Cardiac muscle cell (in vitro differentiated cells and primary cell): ENCODE results near the gene STRBP. TPM values are rescaled to one million over a fixed set of nuclear protein-coding genes. Genes with fewer than 3 reads are reported as not detected.
"Not testable (repeated sequence)": the region's sequence is repeated elsewhere in the genome, so short reads cannot be mapped to it uniquely, and the experiment has no call there.

Experiments used
- DNase-seq, 2 donors: peaks; one replicate each; pipeline versions ENCODE4 v3.0.0 to v3.0.0-alpha.2; 2010 to 2017; ENCODE audit warnings: low read depth in 1 of 2, low spot score in 1 of 2
- H3K27ac ChIP-seq: fragments of 200-600 bp; sonication (generic); 2 replicates; pipeline ENCODE4 v1.5.1; 2016
- H3K27me3 ChIP-seq: fragments of 200-600 bp; sonication (generic); 2 replicates; pipeline ENCODE4 v1.6.0; 2016; ENCODE audit warnings: control low read depth
- H3K36me3 ChIP-seq: fragments of 200-600 bp; sonication (generic); 2 replicates; pipeline ENCODE4 v1.5.1; 2016; ENCODE audit warnings: control low read depth
- H3K4me1 ChIP-seq: fragments of 200-600 bp; sonication (generic); 2 replicates; pipeline ENCODE4 v1.8.1; 2017; ENCODE audit warnings: low read depth, mild to moderate bottlenecking, mixed run types
- H3K4me3 ChIP-seq: fragments of 200-600 bp; sonication (generic); 2 replicates; pipeline ENCODE4 v1.5.1; 2016; ENCODE audit warnings: mild to moderate bottlenecking
- H3K9me3 ChIP-seq: fragments of 200-600 bp; sonication (generic); 2 replicates; pipeline ENCODE4 v1.5.1; 2017; ENCODE audit warnings: low read depth, mild to moderate bottlenecking, control low read depth
- CTCF ChIP-seq: IDR thresholded peaks from 2 replicates; pipeline ENCODE4 v1.5.1; 2012; ENCODE audit warnings: low read depth, mild to moderate bottlenecking, low read length
- polyA plus RNA-seq: library from polyadenylated mRNA; unstranded; fragments of >200 nt; fragmentation: Nextera tagmentation; extraction: Ambion mirVana; gene quantifications from 2 replicates; pipeline ENCODE4 v1.2.1, GENCODE V29; 2016
- total RNA-seq: library from RNA; depleted of rRNA; stranded (reverse); fragments of >200 nt; gene quantifications from 2 replicates; pipeline ENCODE4 v1.2.3, GENCODE V29; 2016

Gene STRBP
- total and polyA plus RNA-seq, 2 experiments from 2014 or later: 34.1 to 42.9 TPM

- no peaks in the 10 kb centered on the region for H3K9me3 ChIP-seq
- no peak for TF ChIP-seq CTCF
- H3K27me3 ChIP-seq: no peaks in the 10 kb centered on the region
Observed at GRCh38 chr9:123283048-123283408, 14.6 kb upstream of the STRBP start.

GRCh38 chr9:123282362-123283047 is 14.1 kb upstream of the STRBP start:
- Histone ChIP-seq H3K9me3 (no peaks in the 10 kb centered on the region), H3K27ac (peak overlapping the region; percentile 16), H3K27me3 (no peaks in the 10 kb centered on the region), H3K36me3 (no peaks in the 10 kb centered on the region), H3K4me3 (no peak overlapping the region), H3K4me1 (peaks cover 13% of the 10 kb centered on the region)
- DNase-seq: peak; percentile 13 to 35
- no peak for TF ChIP-seq CTCF

More at GRCh38 chr9:123283048-123283408, 14.6 kb upstream of the STRBP start:
- Histone ChIP-seq H3K4me3 (no peak overlapping the region), H3K27ac (no peak overlapping the region), H3K4me1 (peaks cover 13% of the 10 kb centered on the region), H3K36me3 (no peaks in the 10 kb centered on the region)
- DNase-seq: no peak

DNA sequence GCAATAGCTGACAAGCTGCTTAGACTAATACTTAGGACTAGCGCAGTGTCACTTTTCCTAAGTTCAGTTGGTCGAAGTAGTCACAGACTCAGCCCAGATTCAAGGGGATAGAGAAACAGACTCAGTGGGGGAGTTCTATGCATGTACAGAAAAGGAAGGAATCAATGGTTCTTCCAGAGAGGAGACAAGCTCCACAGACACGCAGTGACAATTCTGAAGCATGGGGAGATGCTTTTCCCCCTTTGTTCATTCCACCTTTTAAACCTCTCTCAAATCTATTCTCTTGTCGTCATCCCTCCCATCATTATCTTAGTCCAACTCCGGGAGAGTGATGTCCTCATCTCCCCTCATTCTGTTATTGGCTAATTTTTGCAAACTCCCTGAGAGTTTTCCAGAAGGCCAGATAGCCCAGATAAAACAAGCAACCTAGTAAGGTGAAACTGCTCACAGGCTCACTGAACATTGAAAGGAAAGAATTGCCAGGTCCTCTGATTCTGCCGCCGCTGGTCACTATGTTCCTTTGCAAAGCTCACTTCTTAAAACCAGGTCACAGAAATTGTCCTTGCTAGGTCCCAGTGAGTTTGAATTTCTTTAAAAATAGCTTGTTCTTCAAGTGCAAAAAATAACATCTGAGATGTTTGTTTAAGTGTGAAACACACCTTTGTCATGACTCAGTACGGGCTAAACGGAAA is 13.4 kb upstream of the STRBP start:
- no peak for TF ChIP-seq CTCF
- H3K4me1 ChIP-seq: peaks cover 13% of the 10 kb centered on the region
- DNase-seq: no peak
- no peaks in the 10 kb centered on the region for H3K9me3 ChIP-seq
- H3K27me3 ChIP-seq: no peaks in the 10 kb centered on the region
- no peak overlapping the region for H3K27ac ChIP-seq
- no peak overlapping the region for H3K4me3 ChIP-seq
- H3K36me3 ChIP-seq: no peaks in the 10 kb centered on the region

DNA sequence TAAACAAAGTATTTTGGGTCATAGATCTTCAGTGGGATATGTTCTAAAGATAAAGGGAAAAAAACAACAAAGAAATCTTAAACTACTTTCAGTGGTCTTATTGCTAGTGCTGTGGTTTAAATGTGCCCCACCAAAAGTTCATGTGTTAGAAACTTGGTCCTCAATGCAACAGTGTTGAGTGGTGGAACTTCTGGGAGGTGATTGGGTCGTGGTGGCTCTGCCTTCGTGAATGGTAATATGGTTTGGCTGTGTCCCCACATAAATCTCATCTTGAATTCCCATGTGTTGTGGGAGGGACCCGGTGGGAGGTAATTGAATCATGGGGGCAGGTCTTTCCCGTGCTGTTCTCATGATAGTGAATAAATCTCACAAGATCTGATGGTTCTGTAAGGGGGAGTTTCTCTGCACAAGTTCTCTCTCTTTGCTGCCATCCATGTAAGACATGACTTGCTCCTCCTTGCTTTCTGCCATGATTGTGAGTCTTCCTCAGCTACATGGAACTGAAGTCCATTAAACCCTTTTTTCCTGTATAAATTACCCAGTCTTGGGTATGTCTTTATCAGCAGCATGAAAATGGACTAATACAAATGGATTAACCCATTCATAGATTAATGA is 10.6 kb upstream of the STRBP start:
- not testable (repeated sequence) for H3K27ac ChIP-seq, H3K9me3 ChIP-seq, H3K4me3 ChIP-seq, H3K36me3 ChIP-seq, DNase-seq, H3K27me3 ChIP-seq
- peaks cover 13% of the 10 kb centered on the region for H3K4me1 ChIP-seq

DNA sequence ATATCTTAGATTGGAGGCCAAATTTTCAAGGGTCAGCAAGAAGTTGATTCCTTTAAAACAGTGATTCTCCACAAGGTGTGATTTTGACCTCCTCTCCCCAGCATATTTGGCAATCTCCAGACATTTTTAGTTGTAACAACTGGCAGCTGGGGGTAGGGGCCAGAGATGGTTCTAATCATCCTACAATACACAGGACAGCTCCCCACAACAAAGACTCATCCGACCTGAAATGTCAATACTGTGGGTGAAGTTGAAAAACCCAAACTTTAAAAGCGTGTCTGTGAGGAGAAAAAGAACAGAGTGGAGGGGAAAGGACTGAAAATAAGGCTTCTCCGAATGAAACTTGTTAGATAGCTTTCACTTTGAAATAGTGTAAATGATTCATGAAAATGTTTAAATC is 10.0 kb upstream of the STRBP start:
- Histone ChIP-seq H3K27me3 (no peaks in the 10 kb centered on the region), H3K4me1 (peaks cover 13% of the 10 kb centered on the region), H3K27ac (no peak overlapping the region), H3K4me3 (no peak overlapping the region), H3K36me3 (no peaks in the 10 kb centered on the region), H3K9me3 (no peaks in the 10 kb centered on the region)
- no peak for DNase-seq
- no peak for TF ChIP-seq CTCF

- H3K27ac ChIP-seq: no peak overlapping the region
- H3K4me3 ChIP-seq: no peak overlapping the region
- TF ChIP-seq CTCF: no peak
- H3K4me1 ChIP-seq: no peaks in the 10 kb centered on the region
- H3K36me3 ChIP-seq: no peaks in the 10 kb centered on the region
- no peak for DNase-seq
- H3K27me3 ChIP-seq: no peaks in the 10 kb centered on the region
- H3K9me3 ChIP-seq: no peaks in the 10 kb centered on the region
Observed at GRCh38 chr9:123276551-123276950, 8.2 kb upstream of the STRBP start.

DNA sequence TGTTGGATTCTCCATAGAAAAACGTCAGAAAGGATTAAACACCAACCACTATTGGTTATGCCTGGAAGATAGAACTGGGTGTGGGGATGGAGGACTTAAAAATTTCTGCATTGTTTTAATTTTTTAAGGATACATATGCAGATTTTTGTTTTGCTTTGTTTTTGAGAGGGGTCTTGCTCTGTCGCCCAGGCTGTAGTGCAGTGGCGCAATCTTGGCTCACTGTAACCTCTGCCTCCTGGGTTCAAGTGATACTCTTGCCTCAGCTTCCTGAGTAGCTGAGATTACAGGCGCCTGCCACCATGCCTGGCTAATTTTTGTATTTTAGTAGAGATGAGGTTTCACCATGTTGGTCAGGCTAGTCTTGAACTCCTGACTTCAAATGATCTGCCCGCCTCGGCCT is 2.7 kb upstream of the STRBP start:
- H3K4me1 ChIP-seq, H3K9me3 ChIP-seq, H3K27ac ChIP-seq, H3K36me3 ChIP-seq, H3K27me3 ChIP-seq, DNase-seq, H3K4me3 ChIP-seq: not testable (repeated sequence)
